Osteocyte (in vitro differentiated cells): Measurements from ENCODE around the gene AP3B1. TPM values are rescaled to one million over a fixed set of nuclear protein-coding genes. Genes with fewer than 3 reads are reported as not detected.

Source experiments
- DNase-seq: peaks from one replicate; pipeline ENCODE4 v3.0.0; 2021; ENCODE audit warnings: mixed read lengths; ENCODE audit not compliant: unreplicated experiment; ENCODE audit errors: extremely low spot score
- H3K27ac Mint-ChIP-seq: one replicate; pipeline ENCODE4 v1.8.0; 2021; ENCODE audit warnings: mild to moderate bottlenecking, mixed read lengths; ENCODE audit not compliant: unreplicated experiment
- H3K27me3 Mint-ChIP-seq: one replicate; pipeline ENCODE4 v1.8.0; 2021; ENCODE audit warnings: mixed read lengths; ENCODE audit not compliant: unreplicated experiment
- H3K36me3 Mint-ChIP-seq: one replicate; pipeline ENCODE4 v1.8.0; 2021; ENCODE audit warnings: mixed read lengths; ENCODE audit not compliant: unreplicated experiment
- H3K4me1 Mint-ChIP-seq: one replicate; pipeline ENCODE4 v1.8.0; 2021; ENCODE audit warnings: mixed read lengths; ENCODE audit not compliant: unreplicated experiment
- H3K4me3 Mint-ChIP-seq: one replicate; pipeline ENCODE4 v1.8.0; 2021; ENCODE audit warnings: mild to moderate bottlenecking, moderate library complexity, mixed read lengths; ENCODE audit not compliant: unreplicated experiment
- H3K9me3 Mint-ChIP-seq: one replicate; pipeline ENCODE4 v1.8.0; 2021; ENCODE audit warnings: mixed read lengths; ENCODE audit not compliant: unreplicated experiment
- total RNA-seq: library from RNA; stranded (reverse); gene quantifications from 2 replicates; pipeline ENCODE4 v1.2.1, GENCODE V29; 2021
- TF ChIP-seq, protein P1 (sequence below): fragments of 200-600 bp; sonication (generic); IDR thresholded peaks from 2 replicates; pipeline ENCODE4 v1.5.0; 2021; ENCODE audit warnings: antibody characterized with exemption, mild to moderate bottlenecking, moderate library complexity

The AP3B1 gene
- total RNA-seq, 1 donor from 2014 or later = 57.0 TPM

DNA sequence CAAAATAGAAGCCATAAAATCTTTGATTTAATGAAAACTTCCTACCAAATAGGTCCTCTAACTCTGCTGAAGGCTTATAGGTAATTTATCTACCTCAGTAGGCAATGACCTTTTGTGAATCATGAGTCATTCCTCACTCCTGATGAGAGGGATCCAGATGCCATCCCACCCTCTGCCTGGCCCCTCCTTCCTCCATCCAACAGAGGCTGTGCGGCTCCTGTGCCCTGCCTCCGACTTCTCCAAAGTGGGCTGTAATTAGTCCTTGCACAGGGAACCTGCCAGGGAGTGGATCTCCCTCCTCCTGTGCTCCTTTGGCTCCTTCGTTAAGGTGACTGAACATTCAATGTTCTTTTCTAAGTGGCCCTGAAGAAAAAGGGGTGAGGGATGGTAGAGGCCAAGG, 304.5 kb downstream of the AP3B1 start:
- no peak for DNase-seq
- Mint-ChIP-seq H3K27me3 (no peaks in the 10 kb centered on the region), H3K4me1 (peaks cover 3% of the 10 kb centered on the region), H3K9me3 (no peaks in the 10 kb centered on the region), H3K36me3 (peaks cover 3% of the 10 kb centered on the region), H3K4me3 (no peak overlapping the region), H3K27ac (no peak overlapping the region)
- TF ChIP-seq, protein P1, sequence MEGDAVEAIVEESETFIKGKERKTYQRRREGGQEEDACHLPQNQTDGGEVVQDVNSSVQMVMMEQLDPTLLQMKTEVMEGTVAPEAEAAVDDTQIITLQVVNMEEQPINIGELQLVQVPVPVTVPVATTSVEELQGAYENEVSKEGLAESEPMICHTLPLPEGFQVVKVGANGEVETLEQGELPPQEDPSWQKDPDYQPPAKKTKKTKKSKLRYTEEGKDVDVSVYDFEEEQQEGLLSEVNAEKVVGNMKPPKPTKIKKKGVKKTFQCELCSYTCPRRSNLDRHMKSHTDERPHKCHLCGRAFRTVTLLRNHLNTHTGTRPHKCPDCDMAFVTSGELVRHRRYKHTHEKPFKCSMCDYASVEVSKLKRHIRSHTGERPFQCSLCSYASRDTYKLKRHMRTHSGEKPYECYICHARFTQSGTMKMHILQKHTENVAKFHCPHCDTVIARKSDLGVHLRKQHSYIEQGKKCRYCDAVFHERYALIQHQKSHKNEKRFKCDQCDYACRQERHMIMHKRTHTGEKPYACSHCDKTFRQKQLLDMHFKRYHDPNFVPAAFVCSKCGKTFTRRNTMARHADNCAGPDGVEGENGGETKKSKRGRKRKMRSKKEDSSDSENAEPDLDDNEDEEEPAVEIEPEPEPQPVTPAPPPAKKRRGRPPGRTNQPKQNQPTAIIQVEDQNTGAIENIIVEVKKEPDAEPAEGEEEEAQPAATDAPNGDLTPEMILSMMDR = no peak

DNA sequence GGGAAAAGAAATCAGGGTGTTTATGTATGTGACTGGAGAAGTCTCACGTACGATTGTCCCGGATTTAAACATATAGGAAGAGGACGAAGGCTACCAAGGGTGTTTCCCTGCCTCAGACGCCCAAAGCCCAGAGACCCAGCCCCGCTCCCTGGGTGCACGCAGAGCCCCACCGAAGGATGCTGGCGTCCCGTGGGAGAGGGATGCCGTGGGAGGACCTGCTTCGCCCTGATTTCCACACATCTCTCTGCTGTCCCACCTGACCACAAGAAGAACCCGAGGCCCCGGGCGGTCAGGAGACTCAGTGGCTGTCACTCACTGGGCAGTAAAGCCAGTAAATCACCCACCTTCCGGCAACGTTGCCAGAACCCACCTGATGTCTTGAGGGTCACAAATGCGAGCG, 306.5 kb downstream of the AP3B1 start:
- Mint-ChIP-seq H3K4me1 (peaks cover 21% of the 10 kb centered on the region), H3K9me3 (no peaks in the 10 kb centered on the region), H3K4me3 (no peak overlapping the region), H3K27ac (no peak overlapping the region), H3K27me3 (no peaks in the 10 kb centered on the region), H3K36me3 (peaks cover 3% of the 10 kb centered on the region)
- no peak for DNase-seq
- TF ChIP-seq, protein P1 = no peak

DNA sequence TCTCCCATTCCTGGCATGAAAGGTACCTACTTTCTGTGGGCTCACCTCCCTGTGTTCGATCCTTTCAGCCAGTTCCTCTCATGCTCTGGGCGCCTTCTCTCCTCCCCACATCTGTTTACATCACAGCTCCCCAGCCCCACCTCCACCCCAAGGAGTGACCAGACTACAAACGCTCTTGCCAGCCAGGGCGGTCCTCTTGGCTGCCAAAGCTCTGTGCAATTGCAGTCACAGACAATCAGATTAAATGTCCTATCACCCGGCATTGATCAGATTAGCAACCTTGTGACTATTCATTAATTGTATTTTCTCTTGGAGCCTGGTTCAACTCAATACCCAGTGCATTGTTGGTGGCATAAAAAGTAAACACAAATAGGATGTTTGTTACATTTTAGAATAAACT, 307.2 kb downstream of the AP3B1 start:
- no peak for DNase-seq
- Mint-ChIP-seq H3K4me1 (peaks cover 22% of the 10 kb centered on the region), H3K36me3 (peaks cover 3% of the 10 kb centered on the region), H3K27ac (no peak overlapping the region), H3K27me3 (no peaks in the 10 kb centered on the region), H3K4me3 (no peak overlapping the region), H3K9me3 (no peaks in the 10 kb centered on the region)
- TF ChIP-seq, protein P1 = no peak

DNA sequence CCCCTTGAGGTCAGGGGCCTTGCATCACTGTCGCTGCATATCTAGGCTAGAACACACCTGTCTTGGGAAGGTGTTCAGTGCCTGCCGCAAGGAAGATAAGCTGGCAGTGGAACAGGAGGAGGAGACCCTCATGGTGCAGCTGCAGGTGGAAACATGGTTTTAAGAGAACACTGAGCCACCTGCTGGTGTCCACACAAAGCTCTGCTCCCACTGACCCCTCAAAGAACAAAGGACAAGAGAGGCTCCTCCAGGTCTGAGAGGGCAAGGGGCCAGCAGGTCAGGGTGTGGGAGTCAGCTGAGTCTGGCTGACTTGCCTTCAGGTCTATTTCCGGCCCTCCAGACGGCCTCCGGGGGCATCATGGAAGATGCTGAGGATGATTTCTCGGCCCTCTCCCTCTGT, 308.2 kb downstream of the AP3B1 start:
- Mint-ChIP-seq H3K9me3 (no peaks in the 10 kb centered on the region), H3K4me3 (no peak overlapping the region), H3K27me3 (peaks cover 6% of the 10 kb centered on the region), H3K36me3 (peaks cover 3% of the 10 kb centered on the region), H3K27ac (no peak overlapping the region), H3K4me1 (peaks cover 19% of the 10 kb centered on the region)
- TF ChIP-seq, protein P1 = no peak
- no peak for DNase-seq

DNA sequence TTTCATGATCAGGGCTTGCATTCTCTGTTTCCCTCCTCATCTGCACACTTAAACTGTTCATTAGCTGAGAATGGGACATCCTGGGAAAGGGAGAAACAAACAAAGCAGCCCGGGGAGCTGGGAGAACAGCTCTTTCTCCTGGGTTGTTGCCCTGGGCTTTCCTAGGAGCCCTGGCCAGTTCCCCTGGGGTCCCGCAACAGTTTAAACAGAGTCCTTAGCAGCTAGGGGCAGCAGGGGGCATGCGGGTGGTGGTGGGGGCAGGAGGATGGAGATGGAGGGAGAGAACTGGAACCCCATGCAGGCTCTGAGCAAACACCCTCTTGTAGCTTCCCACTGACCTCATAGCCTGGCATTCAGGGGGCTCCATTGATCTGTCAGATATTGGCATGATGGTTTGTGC, 309.3 kb downstream of the AP3B1 start:
- Mint-ChIP-seq H3K27me3 (peaks cover 12% of the 10 kb centered on the region), H3K9me3 (no peaks in the 10 kb centered on the region), H3K4me1 (peaks cover 18% of the 10 kb centered on the region), H3K27ac (no peak overlapping the region), H3K36me3 (peaks cover 3% of the 10 kb centered on the region), H3K4me3 (no peak overlapping the region)
- no peak for DNase-seq
- TF ChIP-seq, protein P1 = no peak
